KMS-11 (cell line): ENCODE results near the gene DIAPH1.
A peak's percentile ranks its signal among the peaks of the same experiment; 100 is the strongest.

Source experiments
- H2AFZ ChIP-seq: fragments of 200-600 bp; sonication (generic); 2 replicates; pipeline ENCODE4 v1.6.1; 2016; ENCODE audit warnings: antibody characterized with exemption, mixed run types, low read depth
- H3K27ac ChIP-seq: fragments of 200-600 bp; sonication (generic); 2 replicates; pipeline ENCODE4 v1.6.1; 2016; ENCODE audit warnings: mild to moderate bottlenecking, mixed run types
- H3K27me3 ChIP-seq: fragments of 200-600 bp; sonication (generic); 2 replicates; pipeline ENCODE4 v1.6.1; 2017; ENCODE audit warnings: mild to moderate bottlenecking, low read depth, mixed run types, moderate library complexity; ENCODE audit not compliant: insufficient read depth
- H3K36me3 ChIP-seq: fragments of 200-600 bp; sonication (generic); 2 replicates; pipeline ENCODE4 v1.6.1; 2017; ENCODE audit warnings: mild to moderate bottlenecking, mixed run types; ENCODE audit not compliant: insufficient read depth
- H3K4me1 ChIP-seq: fragments of 200-600 bp; sonication (generic); 2 replicates; pipeline ENCODE4 v1.6.1; 2016; ENCODE audit warnings: mild to moderate bottlenecking, low read depth, mixed run types; ENCODE audit not compliant: poor library complexity, severe bottlenecking
- H3K4me2 ChIP-seq: fragments of 200-600 bp; sonication (generic); 2 replicates; pipeline ENCODE4 v1.7.0; 2016; ENCODE audit warnings: mild to moderate bottlenecking, mixed run types
- H3K4me3 ChIP-seq: fragments of 200-600 bp; sonication (generic); IDR thresholded peaks from 2 replicates; pipeline ENCODE4 v1.6.1; 2017; ENCODE audit warnings: low read depth, low read length, mixed read lengths; ENCODE audit not compliant: insufficient read depth
- H3K79me2 ChIP-seq: fragments of 200-600 bp; sonication (generic); 2 replicates; pipeline ENCODE4 v1.6.1; 2016; ENCODE audit warnings: low read depth, mixed run types; ENCODE audit not compliant: insufficient read depth
- H3K9ac ChIP-seq: fragments of 200-600 bp; sonication (generic); 2 replicates; pipeline ENCODE4 v1.6.1; 2016; ENCODE audit warnings: mild to moderate bottlenecking, mixed run types
- H4K20me1 ChIP-seq: fragments of 200-600 bp; sonication (generic); 2 replicates; pipeline ENCODE4 v1.6.1; 2016; ENCODE audit warnings: mild to moderate bottlenecking, mixed run types; ENCODE audit not compliant: insufficient read depth
- TF ChIP-seq, protein P1 (sequence below): fragments of 200-600 bp; sonication (generic); conservative IDR thresholded peaks from 2 replicates; pipeline ENCODE4 v1.6.1; 2017; ENCODE audit warnings: low read depth, mild to moderate bottlenecking, antibody characterized with exemption, low read length, moderate library complexity, mixed read lengths

Gene DIAPH1

DNA sequence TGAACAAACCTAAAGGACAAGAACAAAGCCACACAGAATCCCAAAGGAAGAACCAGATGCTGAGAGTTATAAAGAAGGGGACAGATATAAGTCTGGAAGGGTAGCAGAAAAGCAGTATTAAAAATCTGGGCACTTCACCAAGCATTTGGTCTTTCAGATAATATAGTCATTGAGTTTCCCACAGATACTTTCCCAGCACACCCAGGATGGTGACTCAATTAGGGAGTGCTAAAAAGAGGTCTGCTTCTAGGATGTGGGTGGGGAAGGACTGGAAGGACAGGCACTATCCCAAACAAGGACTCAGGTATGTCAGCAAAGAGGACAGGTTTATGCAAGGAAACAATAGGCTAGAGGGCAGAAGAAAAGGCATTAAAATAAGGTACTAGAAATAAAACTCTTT, 59.3 kb downstream of the DIAPH1 start:
- no peak overlapping the region for H3K27ac ChIP-seq
- peaks cover 6% of the 10 kb centered on the region for H3K4me1 ChIP-seq

DNA sequence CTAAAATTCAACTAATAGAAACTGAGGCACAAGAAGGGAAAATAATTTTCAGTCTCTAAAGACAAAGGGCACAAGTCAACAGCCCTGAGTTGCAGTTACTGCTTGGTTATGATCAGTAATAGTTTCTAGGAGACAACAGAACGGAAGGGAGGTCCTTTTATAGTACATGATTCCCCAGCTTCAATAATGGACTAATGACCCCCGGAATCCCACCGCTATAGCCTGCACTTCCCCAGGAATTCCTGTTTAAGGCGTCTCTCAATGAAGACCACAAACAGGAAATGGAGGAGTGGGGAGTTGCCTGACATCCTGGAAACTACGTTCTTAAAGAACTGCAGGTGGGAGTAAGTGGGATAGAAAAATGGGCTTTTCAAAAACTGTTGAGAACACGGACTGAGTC, 60.6 kb downstream of the DIAPH1 start:
- Histone ChIP-seq H3K9ac (no peak overlapping the region), H3K27me3 (no peaks in the 10 kb centered on the region), H3K36me3 (no peaks in the 10 kb centered on the region), H4K20me1 (no peaks in the 10 kb centered on the region), H3K79me2 (no peaks in the 10 kb centered on the region), H2AFZ (no peak overlapping the region), H3K4me2 (no peak overlapping the region), H3K4me3 (no peak overlapping the region), H3K4me1 (no peaks in the 10 kb centered on the region), H3K27ac (no peak overlapping the region)
- TF ChIP-seq, protein P1, sequence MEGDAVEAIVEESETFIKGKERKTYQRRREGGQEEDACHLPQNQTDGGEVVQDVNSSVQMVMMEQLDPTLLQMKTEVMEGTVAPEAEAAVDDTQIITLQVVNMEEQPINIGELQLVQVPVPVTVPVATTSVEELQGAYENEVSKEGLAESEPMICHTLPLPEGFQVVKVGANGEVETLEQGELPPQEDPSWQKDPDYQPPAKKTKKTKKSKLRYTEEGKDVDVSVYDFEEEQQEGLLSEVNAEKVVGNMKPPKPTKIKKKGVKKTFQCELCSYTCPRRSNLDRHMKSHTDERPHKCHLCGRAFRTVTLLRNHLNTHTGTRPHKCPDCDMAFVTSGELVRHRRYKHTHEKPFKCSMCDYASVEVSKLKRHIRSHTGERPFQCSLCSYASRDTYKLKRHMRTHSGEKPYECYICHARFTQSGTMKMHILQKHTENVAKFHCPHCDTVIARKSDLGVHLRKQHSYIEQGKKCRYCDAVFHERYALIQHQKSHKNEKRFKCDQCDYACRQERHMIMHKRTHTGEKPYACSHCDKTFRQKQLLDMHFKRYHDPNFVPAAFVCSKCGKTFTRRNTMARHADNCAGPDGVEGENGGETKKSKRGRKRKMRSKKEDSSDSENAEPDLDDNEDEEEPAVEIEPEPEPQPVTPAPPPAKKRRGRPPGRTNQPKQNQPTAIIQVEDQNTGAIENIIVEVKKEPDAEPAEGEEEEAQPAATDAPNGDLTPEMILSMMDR: no peak; the same call in 1 of the 2 replicates

More for the DNA sequence above, 59.3 kb downstream of the DIAPH1 start:
- TF ChIP-seq, protein P1: no peak
- H3K79me2 ChIP-seq: no peaks in the 10 kb centered on the region
- H3K9ac ChIP-seq: no peak overlapping the region
- no peaks in the 10 kb centered on the region for H4K20me1 ChIP-seq
- H3K4me3 ChIP-seq: no peak overlapping the region
- H3K27me3 ChIP-seq: no peaks in the 10 kb centered on the region
- H2AFZ ChIP-seq: no peak overlapping the region
- no peaks in the 10 kb centered on the region for H3K36me3 ChIP-seq
- H3K4me2 ChIP-seq: no peak overlapping the region

DNA sequence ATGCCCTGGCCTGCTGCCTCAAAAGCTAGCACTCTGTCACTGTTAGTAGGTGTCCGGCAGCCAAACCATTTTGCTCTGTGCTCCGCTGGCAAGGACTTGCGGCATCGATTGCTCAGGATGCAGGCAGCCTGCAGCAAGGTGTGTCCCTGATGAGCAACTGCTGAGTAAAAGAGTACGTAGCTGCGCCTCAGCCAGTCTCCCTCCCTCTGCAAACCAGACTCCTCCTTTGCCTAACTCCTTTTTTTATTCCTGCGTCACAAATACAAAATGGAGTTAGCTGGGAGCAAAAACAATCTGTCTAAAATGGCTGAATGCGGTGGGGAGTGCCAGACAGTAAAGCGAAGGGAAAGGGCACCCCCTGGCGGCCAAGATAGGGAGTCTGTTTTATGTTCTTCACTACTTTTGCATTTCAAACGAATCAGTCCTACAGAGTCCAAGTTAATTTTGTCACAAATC, 61.1 kb downstream of the DIAPH1 start:
- Histone ChIP-seq H3K9ac (no peak overlapping the region), H2AFZ (no peak overlapping the region), H3K27ac (no peak overlapping the region), H3K4me1 (no peaks in the 10 kb centered on the region), H3K27me3 (no peaks in the 10 kb centered on the region), H4K20me1 (no peaks in the 10 kb centered on the region), H3K4me3 (no peak overlapping the region), H3K36me3 (no peaks in the 10 kb centered on the region), H3K79me2 (no peaks in the 10 kb centered on the region), H3K4me2 (no peak overlapping the region)
- TF ChIP-seq, protein P1: peak; percentile 70

DNA sequence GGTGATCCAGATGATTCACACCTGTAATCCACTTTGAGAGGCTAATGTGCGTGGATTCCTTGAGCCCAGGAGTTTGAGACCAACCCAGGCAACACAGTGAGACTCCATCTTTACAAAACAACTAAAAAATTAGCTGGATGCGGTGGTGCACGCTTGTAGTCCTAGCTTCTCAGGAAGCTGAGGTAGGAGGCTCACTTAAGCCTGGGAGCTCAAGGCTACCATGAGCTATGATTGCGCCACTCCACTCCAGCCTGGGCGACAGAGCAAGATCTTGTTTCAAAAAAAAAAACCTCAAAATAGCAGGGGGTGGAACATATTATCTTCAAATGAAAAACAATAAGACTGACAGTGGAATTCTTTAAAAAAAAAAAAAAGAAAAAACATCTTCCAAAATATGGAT, 70.9 kb downstream of the DIAPH1 start:
- Histone ChIP-seq H4K20me1 (no peaks in the 10 kb centered on the region; the same call in 1 of the 2 replicates), H3K79me2 (no peaks in the 10 kb centered on the region), H3K4me1 (no peaks in the 10 kb centered on the region), H3K27me3 (no peaks in the 10 kb centered on the region), H3K36me3 (no peaks in the 10 kb centered on the region; the same call in 1 of the 2 replicates), H3K9ac (no peak overlapping the region), H2AFZ (no peak overlapping the region), H3K4me3 (no peak overlapping the region), H3K4me2 (no peak overlapping the region), H3K27ac (no peak overlapping the region)
- TF ChIP-seq, protein P1: no peak
